ENCODE measurements around the gene C11orf24.

DNA sequence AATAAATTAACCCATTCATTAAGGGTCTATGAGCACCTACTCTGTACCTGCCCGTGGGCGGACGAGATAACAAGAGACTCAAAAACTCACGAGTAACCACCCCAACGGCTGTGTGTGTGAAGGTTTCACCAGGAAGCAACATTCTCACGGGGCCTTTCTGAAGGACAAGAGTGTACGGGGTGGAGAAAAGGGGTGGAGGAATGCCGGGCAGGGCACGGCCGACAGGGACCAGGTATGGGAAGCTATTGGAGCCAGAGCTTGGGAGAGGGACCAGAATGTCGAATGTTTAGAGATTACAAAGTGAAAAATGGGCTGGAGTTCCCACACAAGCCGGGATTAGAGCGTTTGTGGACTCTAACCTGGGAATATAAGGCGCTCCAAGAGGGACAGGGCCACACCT lies 60.2 kb downstream of the C11orf24 start:
- TF ChIP-seq, protein P1, sequence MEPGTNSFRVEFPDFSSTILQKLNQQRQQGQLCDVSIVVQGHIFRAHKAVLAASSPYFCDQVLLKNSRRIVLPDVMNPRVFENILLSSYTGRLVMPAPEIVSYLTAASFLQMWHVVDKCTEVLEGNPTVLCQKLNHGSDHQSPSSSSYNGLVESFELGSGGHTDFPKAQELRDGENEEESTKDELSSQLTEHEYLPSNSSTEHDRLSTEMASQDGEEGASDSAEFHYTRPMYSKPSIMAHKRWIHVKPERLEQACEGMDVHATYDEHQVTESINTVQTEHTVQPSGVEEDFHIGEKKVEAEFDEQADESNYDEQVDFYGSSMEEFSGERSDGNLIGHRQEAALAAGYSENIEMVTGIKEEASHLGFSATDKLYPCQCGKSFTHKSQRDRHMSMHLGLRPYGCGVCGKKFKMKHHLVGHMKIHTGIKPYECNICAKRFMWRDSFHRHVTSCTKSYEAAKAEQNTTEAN (CRISPR knock-in tag; IDR thresholded peaks at IDR 0.05), result no peak
- TF ChIP-seq, protein P2, sequence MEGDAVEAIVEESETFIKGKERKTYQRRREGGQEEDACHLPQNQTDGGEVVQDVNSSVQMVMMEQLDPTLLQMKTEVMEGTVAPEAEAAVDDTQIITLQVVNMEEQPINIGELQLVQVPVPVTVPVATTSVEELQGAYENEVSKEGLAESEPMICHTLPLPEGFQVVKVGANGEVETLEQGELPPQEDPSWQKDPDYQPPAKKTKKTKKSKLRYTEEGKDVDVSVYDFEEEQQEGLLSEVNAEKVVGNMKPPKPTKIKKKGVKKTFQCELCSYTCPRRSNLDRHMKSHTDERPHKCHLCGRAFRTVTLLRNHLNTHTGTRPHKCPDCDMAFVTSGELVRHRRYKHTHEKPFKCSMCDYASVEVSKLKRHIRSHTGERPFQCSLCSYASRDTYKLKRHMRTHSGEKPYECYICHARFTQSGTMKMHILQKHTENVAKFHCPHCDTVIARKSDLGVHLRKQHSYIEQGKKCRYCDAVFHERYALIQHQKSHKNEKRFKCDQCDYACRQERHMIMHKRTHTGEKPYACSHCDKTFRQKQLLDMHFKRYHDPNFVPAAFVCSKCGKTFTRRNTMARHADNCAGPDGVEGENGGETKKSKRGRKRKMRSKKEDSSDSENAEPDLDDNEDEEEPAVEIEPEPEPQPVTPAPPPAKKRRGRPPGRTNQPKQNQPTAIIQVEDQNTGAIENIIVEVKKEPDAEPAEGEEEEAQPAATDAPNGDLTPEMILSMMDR (IDR thresholded peaks at IDR 0.05), result no peak

All from WTC11 (cell line).